ENCODE data around the gene PHC2.

DNA sequence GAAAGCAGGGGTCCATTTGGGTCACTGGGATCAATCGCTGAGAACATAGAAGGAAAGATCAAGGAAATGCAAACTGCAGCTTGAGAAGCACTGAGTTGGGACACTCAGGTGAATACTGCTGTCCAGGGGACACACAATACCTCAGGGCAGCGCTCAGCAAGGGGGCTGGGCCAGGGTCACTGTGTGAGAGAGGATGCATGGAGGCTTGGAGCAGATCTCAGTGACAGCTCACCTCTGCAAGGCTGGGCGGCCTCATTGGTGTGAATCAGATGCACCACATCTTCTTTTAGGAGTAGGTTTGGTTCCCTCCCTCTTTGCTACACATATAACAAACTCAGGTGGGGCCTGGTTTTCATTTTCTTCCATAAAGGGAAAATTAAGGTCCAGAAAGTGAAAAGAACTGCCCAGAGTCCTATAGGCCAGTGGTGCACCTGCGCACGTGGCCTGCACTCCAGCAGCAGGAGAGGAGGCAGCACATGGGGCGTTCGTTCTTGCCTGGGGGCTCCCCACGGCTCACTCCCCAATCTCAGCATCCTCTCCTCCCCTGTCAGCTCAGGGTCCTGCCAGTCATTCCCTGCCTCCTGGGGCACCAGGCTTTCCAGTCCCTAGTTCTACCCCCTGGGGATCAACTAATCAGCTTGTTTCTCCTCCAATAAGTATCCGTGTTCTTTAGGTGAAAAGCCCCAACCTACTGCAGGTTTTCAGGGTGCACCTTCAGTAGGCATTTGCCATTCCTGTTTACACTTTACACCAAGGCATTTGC, 111.5 kb downstream of the PHC2 start:
- TF ChIP-seq EZH2phosphoT487 (IDR thresholded peaks at IDR 0.05; ENCODE audit: low read length) (no peak), EZH2 (optimal IDR thresholded peaks at IDR 0.05; ENCODE audit: low read depth, low read length) (no peak)
- TF ChIP-seq, protein P1, sequence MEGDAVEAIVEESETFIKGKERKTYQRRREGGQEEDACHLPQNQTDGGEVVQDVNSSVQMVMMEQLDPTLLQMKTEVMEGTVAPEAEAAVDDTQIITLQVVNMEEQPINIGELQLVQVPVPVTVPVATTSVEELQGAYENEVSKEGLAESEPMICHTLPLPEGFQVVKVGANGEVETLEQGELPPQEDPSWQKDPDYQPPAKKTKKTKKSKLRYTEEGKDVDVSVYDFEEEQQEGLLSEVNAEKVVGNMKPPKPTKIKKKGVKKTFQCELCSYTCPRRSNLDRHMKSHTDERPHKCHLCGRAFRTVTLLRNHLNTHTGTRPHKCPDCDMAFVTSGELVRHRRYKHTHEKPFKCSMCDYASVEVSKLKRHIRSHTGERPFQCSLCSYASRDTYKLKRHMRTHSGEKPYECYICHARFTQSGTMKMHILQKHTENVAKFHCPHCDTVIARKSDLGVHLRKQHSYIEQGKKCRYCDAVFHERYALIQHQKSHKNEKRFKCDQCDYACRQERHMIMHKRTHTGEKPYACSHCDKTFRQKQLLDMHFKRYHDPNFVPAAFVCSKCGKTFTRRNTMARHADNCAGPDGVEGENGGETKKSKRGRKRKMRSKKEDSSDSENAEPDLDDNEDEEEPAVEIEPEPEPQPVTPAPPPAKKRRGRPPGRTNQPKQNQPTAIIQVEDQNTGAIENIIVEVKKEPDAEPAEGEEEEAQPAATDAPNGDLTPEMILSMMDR (IDR thresholded peaks at IDR 0.05; ENCODE audit: low read length): no peak
